Adrenal gland (tissue), 5 donors: ENCODE measurements around the gene C20orf144.

Experiments
- POLR2A ChIP-seq, 2 donors: fragments of 450-650 bp; IDR thresholded peaks; one replicate each; pipeline ENCODE4 v1.6.1; 2017; ENCODE audit warnings: antibody characterized with exemption in 2 of 2, mild to moderate bottlenecking in 2 of 2, moderate library complexity in 1 of 2
- TF ChIP-seq, protein P1 (sequence below), 6 experiments: fragments of 450-650 bp in 4 of 6; fragments of 200-600 bp in 2 of 6; sonication (generic) in 1 of 6; IDR thresholded peaks; 1 replicate in 5 of 6; 2 replicates in 1 of 6; pipeline versions ENCODE4 v1.5.1 to v1.8.0; 2016 to 2021; ENCODE audit warnings: antibody characterized with exemption in 6 of 6, mild to moderate bottlenecking in 2 of 6, moderate library complexity in 1 of 6
- donor health status: DM: no; HTN: no; CAD: no.

DNA sequence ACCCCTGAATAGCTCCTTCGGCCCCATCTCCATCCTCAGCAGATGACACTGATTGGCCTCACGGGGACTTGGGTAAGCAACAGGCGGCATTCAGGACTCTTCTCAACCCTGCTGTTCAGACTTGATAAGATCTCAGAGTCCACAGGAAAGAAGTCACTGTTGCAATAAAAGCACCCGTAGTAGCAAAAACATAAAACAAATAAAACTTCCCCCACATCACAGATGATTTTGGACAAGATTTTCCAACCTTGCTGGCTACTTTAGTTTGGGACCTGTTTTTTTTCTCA lies 17.1 kb upstream of the C20orf144 start:
- TF ChIP-seq, protein P1, sequence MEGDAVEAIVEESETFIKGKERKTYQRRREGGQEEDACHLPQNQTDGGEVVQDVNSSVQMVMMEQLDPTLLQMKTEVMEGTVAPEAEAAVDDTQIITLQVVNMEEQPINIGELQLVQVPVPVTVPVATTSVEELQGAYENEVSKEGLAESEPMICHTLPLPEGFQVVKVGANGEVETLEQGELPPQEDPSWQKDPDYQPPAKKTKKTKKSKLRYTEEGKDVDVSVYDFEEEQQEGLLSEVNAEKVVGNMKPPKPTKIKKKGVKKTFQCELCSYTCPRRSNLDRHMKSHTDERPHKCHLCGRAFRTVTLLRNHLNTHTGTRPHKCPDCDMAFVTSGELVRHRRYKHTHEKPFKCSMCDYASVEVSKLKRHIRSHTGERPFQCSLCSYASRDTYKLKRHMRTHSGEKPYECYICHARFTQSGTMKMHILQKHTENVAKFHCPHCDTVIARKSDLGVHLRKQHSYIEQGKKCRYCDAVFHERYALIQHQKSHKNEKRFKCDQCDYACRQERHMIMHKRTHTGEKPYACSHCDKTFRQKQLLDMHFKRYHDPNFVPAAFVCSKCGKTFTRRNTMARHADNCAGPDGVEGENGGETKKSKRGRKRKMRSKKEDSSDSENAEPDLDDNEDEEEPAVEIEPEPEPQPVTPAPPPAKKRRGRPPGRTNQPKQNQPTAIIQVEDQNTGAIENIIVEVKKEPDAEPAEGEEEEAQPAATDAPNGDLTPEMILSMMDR (IDR thresholded peaks at IDR 0.05): no peak
- no peak for TF ChIP-seq POLR2A (IDR thresholded peaks at IDR 0.05)
